GM12864 (cell line): ENCODE results near the gene GABRE.

Experiments
- DNase-seq: peaks from one replicate; pipeline ENCODE4 v3.0.0-alpha.2; 2011; ENCODE audit warnings: low read depth
- H3K4me3 ChIP-seq: 2 replicates; pipeline ENCODE4 v1.5.1; 2011; ENCODE audit warnings: mild to moderate bottlenecking, low read depth, low read length, control low read depth
- TF ChIP-seq, protein P1 (sequence below): IDR thresholded peaks from 2 replicates; pipeline ENCODE4 v1.5.1; 2011; ENCODE audit warnings: low read depth, mild to moderate bottlenecking, moderate library complexity, low read length, control low read depth, inconsistent platforms; ENCODE audit errors: missing control alignments

Gene GABRE

DNA sequence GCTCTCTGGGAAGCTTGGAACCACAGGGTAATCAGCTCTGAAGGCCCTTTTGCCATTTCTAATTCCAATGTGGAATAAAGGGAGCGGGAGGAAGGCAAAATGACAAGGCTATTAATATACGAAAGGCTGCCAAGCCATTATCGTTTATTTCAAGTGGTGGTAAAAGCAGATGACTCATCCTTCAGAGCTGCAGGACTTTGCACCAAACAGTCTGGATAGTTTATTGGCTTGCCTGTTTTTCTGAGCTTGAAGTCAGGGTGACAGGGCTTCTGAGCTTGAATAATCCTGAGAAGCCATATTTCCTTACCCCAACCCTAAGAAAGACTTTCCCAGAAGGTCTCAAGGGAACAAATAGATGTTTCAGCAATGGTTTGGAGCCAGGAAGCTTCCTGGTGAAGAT, 7.7 kb upstream of the GABRE start:
- TF ChIP-seq, protein P1, sequence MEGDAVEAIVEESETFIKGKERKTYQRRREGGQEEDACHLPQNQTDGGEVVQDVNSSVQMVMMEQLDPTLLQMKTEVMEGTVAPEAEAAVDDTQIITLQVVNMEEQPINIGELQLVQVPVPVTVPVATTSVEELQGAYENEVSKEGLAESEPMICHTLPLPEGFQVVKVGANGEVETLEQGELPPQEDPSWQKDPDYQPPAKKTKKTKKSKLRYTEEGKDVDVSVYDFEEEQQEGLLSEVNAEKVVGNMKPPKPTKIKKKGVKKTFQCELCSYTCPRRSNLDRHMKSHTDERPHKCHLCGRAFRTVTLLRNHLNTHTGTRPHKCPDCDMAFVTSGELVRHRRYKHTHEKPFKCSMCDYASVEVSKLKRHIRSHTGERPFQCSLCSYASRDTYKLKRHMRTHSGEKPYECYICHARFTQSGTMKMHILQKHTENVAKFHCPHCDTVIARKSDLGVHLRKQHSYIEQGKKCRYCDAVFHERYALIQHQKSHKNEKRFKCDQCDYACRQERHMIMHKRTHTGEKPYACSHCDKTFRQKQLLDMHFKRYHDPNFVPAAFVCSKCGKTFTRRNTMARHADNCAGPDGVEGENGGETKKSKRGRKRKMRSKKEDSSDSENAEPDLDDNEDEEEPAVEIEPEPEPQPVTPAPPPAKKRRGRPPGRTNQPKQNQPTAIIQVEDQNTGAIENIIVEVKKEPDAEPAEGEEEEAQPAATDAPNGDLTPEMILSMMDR, result no peak
- DNase-seq, result no peak

DNA sequence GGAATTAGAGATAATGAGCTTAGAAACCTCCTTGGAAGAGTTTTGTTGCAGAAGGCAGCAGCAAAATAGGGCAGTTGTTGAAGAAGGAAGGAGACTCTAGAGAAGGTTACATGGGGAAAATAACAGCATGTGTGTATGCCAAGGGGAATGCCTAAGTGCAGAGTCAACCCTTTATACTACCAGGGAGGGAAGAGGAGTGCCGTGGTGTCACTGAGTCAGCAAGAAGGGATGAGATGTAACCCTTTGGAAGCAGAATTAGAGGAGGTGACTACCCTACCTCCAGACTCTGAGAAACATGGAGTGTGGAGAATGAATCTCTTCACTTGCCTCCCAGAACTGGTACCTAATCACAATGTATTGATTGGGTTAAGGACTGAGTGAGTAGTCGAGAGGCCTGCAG, 6.7 kb upstream of the GABRE start:
- H3K4me3 ChIP-seq, result no peak overlapping the region
- no peak for DNase-seq
- TF ChIP-seq, protein P1, result no peak

More for the DNA sequence above, 7.7 kb upstream of the GABRE start:
- no peak overlapping the region for H3K4me3 ChIP-seq

DNA sequence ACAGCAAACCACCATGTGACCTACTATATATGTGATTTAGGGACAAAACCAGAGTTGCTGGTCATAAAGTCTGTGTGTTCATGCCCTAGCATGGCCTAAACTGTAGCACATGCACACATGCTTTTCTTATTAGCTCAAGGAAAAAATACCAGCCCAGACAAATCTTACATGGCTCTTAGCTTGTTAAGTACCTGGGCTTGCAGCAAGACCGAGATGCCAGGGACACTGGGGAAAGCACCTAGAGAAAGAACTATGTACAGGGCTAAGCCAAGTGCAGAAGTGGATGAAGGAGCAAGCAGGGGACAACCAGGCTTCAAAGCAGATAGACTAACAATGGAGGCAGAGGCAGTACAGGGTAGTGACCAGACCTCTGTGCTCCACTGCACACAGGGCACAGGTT, 3.4 kb upstream of the GABRE start:
- TF ChIP-seq, protein P1, result no peak
- no peak for DNase-seq
- H3K4me3 ChIP-seq, result no peak overlapping the region

DNA sequence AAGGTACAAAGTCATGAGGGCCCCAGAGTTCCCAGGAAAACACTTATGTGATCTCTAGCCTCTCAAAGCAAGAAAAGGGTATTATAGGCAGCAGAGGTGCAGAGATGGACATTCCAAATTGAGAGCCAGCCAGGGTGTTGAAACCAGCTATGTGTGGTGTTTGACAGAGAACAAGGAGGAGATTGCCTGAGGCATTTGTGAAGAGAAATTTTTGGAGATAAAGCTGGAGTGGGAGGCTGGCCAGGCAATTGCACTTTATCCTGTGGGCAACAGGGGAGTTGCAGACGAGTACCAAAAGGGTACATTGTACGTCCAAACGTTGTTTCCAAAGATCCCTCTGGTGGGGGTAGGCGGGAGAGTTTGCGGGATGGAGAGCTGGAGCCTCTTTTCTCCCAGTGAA, 2.5 kb upstream of the GABRE start:
- DNase-seq, result no peak
- TF ChIP-seq, protein P1, result no peak
- H3K4me3 ChIP-seq, result no peak overlapping the region

DNA sequence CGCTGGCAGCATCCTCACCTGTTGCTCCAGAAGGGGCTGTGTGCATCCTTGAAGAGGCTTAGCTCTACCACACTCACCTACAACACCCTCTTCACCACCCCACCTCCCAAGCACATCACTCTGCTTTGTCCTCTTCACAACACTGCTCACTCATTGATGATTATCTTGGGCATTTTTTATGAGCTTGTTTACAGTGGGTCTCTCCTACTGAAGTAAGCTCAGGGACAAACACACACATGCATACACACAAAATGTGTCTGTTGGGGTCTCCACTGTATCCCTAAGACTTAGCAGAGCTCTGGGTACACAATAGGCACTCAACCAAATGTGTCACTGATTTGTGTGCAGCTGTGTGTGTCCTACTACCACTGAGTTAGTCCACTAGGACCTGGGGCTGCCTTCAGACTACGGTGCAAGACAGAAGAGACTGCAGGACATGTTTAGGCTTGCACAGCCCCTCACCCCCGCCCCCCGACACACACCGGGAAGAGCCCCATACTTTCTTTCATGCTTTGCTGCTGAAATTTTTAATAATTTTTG, 1.3 kb upstream of the GABRE start:
- DNase-seq, result no peak
- no peak overlapping the region for H3K4me3 ChIP-seq
- TF ChIP-seq, protein P1, result no peak

DNA sequence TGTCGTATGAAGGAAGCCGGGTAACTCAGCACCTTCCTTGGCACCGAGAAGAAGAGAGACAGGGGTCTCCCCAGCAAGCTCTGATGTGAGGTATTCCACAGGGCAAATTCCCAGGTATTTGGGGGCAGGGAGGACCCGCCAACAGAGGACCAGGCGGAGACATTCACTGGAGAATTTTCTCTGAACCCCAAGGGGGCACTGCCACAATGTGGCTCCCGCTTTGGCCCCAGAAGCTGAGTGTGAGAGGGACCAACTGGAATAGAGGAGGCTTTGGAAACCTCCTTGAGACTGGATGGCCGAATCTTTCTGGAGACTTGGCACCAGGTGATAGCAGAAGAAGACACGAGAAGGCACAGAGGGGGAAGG, 735 bp upstream of the GABRE start:
- TF ChIP-seq, protein P1, result no peak
- DNase-seq, result no peak
- H3K4me3 ChIP-seq, result no peak overlapping the region

DNA sequence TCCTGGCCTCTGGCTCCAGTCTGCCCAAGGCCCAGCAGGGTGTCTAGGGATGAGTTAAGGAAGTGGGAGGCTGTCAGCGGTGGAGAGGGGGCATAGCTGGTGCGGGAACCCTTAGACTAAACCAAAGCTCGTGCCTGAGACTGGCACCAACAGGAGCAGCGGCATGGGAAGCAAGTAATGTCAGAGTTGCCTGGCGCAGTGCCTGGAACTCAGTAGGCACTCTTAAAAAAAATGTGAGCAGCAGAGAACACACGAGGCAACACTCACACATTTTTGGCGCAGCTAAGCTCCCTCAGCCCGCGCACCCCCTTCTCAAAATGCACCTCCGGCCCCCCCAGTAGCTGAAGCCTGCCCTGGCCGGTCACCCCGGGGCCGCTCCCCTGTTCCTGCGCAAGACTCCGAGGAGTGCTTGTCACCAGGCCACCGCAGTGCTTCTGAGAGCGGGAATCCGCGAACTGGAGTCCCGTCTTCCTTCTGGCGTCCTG, 583 bp downstream of the GABRE start:
- TF ChIP-seq, protein P1, result no peak
- no peak for DNase-seq
- no peak overlapping the region for H3K4me3 ChIP-seq
